Retinal pigment epithelial cell (primary cell): ENCODE results near the gene CSF3R.

Source experiments
- DNase-seq: peaks from one replicate; pipeline ENCODE4 v3.0.0-alpha.2; 2010; ENCODE audit warnings: low read depth
- H3K4me3 ChIP-seq: 2 replicates; pipeline ENCODE4 v1.5.1; 2011; ENCODE audit warnings: mild to moderate bottlenecking, low read length, control low read depth, moderate library complexity
- TF ChIP-seq, protein P1 (sequence below): conservative IDR thresholded peaks from 2 replicates; pipeline ENCODE4 v1.5.1; 2011; ENCODE audit warnings: low read depth, low read length, control low read depth, inconsistent platforms

CSF3R gene

DNA sequence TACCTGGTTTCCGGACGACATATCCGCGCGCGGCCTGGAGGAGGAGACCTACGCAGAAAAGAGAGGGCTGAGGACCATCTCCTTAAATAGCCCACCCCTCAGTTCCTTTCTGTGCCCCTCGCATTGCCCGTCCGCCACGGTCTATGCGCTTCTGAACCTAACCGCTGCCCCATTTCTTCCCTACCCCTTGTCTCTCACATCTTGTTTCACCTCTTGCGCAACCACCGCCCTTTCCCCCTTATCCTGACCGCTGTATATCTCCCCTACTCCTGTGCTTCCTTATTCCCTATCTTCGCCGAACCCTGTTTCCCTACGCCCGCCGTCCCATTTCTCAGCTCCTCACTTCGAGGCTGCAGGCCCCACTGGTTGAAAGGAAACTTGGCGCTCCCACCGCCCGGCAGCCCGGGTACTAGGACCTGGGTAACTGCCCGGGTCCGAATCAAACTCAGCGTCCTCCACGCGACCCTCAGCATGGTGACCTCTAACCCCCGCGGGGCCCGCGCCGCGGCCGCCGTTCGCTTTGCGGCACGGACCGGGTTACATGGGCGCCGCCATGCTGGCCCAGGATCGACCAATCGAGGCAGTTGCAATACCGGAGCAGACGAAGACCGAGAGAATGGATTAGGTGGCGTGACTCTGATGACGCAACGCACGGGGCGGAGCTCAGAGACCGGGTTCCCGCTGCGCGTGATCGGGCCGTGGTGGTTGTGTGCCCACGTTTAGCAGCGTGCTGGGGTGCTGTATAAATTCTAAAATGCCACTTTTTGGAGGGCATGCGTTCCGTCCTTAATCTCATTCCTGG lies 18.7 kb downstream of the CSF3R start, which contains the start of gene MRPS15:
Gene MRPS15 (minus strand): TSS at position 582 of the 802 bp plus-strand sequence. CDS start 109 bp downstream, at position 473.
- peak; percentile 87 for DNase-seq
- TF ChIP-seq, protein P1, sequence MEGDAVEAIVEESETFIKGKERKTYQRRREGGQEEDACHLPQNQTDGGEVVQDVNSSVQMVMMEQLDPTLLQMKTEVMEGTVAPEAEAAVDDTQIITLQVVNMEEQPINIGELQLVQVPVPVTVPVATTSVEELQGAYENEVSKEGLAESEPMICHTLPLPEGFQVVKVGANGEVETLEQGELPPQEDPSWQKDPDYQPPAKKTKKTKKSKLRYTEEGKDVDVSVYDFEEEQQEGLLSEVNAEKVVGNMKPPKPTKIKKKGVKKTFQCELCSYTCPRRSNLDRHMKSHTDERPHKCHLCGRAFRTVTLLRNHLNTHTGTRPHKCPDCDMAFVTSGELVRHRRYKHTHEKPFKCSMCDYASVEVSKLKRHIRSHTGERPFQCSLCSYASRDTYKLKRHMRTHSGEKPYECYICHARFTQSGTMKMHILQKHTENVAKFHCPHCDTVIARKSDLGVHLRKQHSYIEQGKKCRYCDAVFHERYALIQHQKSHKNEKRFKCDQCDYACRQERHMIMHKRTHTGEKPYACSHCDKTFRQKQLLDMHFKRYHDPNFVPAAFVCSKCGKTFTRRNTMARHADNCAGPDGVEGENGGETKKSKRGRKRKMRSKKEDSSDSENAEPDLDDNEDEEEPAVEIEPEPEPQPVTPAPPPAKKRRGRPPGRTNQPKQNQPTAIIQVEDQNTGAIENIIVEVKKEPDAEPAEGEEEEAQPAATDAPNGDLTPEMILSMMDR, result no peak
- H3K4me3 ChIP-seq, result peak within 1 kb of the TSS; percentile 98

- no peak for DNase-seq
- TF ChIP-seq, protein P1, result no peak
- peak overlapping the region; percentile 98 for H3K4me3 ChIP-seq
Measured at GRCh38 chr1:36463463-36463802, 19.3 kb downstream of the CSF3R start.

GRCh38 chr1:36458910-36459309 lies 23.8 kb downstream of the CSF3R start:
- no peak for DNase-seq
- TF ChIP-seq, protein P1, result no peak
- no peak overlapping the region for H3K4me3 ChIP-seq

- DNase-seq, result no peak
- TF ChIP-seq, protein P1, result no peak
Measured at GRCh38 chr1:36457691-36458090, 25.0 kb downstream of the CSF3R start.

GRCh38 chr1:36456391-36456928 lies 26.3 kb downstream of the CSF3R start:
- TF ChIP-seq, protein P1, result no peak
- H3K4me3 ChIP-seq, result no peak overlapping the region
- DNase-seq, result no peak

More at GRCh38 chr1:36457691-36458090, 25.0 kb downstream of the CSF3R start:
- H3K4me3 ChIP-seq, result no peak overlapping the region

- TF ChIP-seq, protein P1, result no peak
- DNase-seq, result no peak
- no peak overlapping the region for H3K4me3 ChIP-seq
Measured at GRCh38 chr1:36455386-36455785, 27.3 kb downstream of the CSF3R start.
